GM12891 (cell line): ENCODE data around the gene OR6C65. TPM values are rescaled to one million over a fixed set of nuclear protein-coding genes. Genes with fewer than 3 reads are reported as not detected.
"Not testable (repeated sequence)": the region's sequence is repeated elsewhere in the genome, so short reads cannot be mapped to it uniquely, and the experiment has no call there.

Source experiments
- DNase-seq: peaks from one replicate; pipeline ENCODE4 v3.0.0; 2011; ENCODE audit warnings: low spot score; ENCODE audit not compliant: insufficient read length
- FAIRE-seq: peaks from 2 replicates; lab custom pipeline; 2011; peaks lifted over from hg19 to GRCh38; lab: Jason Lieb, UNC
- PAX5 ChIP-seq: IDR thresholded peaks from 2 replicates; pipeline ENCODE4 v1.6.1; 2011; ENCODE audit warnings: low read length, moderate library complexity, mild to moderate bottlenecking; ENCODE audit not compliant: insufficient read depth, severe bottlenecking
- POLR2A ChIP-seq: IDR thresholded peaks from 2 replicates; pipeline ENCODE4 v1.6.1; 2011; ENCODE audit warnings: low read depth, low read length, control low read depth
- POLR2AphosphoS5 ChIP-seq: IDR thresholded peaks from 2 replicates; pipeline ENCODE4 v1.6.1; 2011; ENCODE audit warnings: low read depth, low read length, control low read depth
- POU2F2 ChIP-seq: IDR thresholded peaks from 2 replicates; pipeline ENCODE4 v1.6.1; 2011; ENCODE audit warnings: low read depth, mild to moderate bottlenecking, control low read depth, low read length, moderate library complexity
- SPI1 ChIP-seq: IDR thresholded peaks from 2 replicates; pipeline ENCODE4 v1.6.1; 2011; ENCODE audit warnings: low read depth, low read length, control low read depth
- TAF1 ChIP-seq: IDR thresholded peaks from 2 replicates; pipeline ENCODE4 v1.6.1; 2011; ENCODE audit warnings: low read depth, low read length, control low read depth
- polyA plus RNA-seq: library from polyadenylated mRNA; unstranded; fragments of >200 nt; gene quantifications from one replicate; pipeline ENCODE4 v1.2.1, GENCODE V29; 2012; ENCODE audit warnings: low read depth, missing spikeins, inconsistent platforms; ENCODE audit not compliant: missing spikeins

OR6C65 gene
- polyA plus RNA-seq = not detected

DNA sequence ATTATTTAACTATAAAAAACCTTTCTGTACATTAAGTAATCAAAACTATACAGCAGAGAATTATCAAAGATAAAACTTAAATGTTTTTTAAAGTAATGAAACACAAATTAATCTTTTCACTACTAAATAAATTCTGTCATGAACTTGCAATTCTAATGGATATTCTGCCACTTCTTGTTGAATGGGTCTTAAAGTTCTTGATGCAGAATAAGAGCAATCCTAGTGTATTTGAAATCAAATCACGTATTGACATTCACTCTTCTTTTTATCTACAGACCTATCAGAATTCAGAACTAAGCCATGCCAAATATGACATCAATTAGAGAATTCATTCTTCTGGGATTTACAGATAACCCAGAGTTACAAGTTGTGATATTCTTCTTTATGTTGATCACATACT lies at the start of gene OR6C65:
Gene OR6C65 (plus strand): TSS at position 301 of the 400 bp plus-strand sequence. CDS start 0 bp downstream, at position 301.
- FAIRE-seq (no peak), DNase-seq (no peak)
- no peak for TF ChIP-seq POLR2A
- TF ChIP-seq TAF1 = no peak
- TF ChIP-seq POLR2AphosphoS5 = no peak
- no peak for TF ChIP-seq SPI1
- TF ChIP-seq PAX5 = no peak
- TF ChIP-seq POU2F2 = no peak

DNA sequence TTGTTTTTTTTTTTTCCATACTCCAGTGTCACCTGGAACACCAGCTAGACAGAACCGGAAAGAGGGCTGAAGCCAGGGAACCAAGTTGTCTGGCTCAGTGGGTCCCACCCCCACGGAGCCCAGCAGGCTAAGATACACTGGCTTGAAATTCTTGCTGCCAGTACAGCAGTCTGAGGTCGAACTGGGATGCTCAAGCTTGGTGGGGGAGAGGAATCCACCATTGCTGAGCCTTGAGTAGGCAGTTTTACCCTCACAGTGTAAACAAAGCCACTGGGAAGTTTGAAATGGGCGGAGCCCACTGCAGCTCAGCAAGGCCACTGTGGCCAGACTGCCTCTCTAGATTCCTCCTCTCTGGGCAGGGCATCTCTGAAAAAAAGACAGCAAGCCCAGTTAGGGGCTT lies 45.0 kb upstream of the OR6C65 start:
- DNase-seq, FAIRE-seq: not testable (repeated sequence)

DNA sequence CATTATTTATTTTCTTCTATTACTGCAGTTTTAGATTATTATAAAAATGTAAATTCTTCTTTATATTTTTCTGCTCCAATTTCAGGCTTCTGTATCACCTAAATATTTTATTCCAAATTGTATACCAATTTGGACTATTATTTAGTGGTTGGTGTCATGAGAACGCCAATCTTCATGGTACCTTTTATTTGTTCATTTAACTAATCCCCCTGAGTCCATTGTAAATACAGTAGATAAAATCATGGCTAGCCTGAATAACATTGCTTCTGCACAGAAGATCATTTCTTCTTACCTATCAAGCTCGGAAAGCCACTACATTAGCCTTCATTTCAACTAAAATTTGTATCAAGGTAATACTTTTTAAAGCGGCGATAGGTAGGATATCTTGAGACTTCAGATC lies 37.7 kb upstream of the OR6C65 start, which contains the start of gene OR6C75:
Gene OR6C75 (plus strand): TSS at position 301 of the 400 bp plus-strand sequence. CDS start 2,136 bp downstream, outside the sequence.
- FAIRE-seq (no peak), DNase-seq (no peak)
- TF ChIP-seq PAX5 = no peak
- TF ChIP-seq SPI1 = no peak
- no peak for TF ChIP-seq TAF1
- TF ChIP-seq POLR2AphosphoS5 = no peak
- TF ChIP-seq POLR2A = no peak
- no peak for TF ChIP-seq POU2F2

DNA sequence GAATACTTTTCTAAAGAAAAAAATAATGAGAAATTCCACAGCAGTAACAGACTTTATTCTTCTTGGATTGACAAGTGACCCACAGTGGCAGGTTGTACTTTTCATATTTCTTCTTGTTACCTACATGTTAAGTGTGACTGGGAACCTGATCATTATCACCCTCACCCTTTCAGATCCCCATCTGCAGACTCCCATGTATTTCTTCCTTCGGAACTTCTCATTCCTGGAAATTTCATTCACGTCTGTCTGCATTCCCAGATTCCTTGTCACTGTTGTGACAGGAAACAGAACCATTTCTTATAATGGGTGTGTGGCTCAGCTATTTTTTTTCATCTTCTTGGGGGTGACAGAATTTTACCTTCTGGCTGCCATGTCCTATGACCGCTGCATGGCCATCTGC lies 35.2 kb upstream of the OR6C65 start:
- DNase-seq = no peak
- TF ChIP-seq TAF1 (no peak), SPI1 (no peak), POLR2A (no peak), POU2F2 (no peak), POLR2AphosphoS5 (no peak), PAX5 (no peak)
- FAIRE-seq = no peak

- FAIRE-seq (no peak), DNase-seq (no peak)
- TF ChIP-seq SPI1 (no peak), POU2F2 (no peak), TAF1 (no peak), POLR2A (no peak), PAX5 (no peak), POLR2AphosphoS5 (no peak)
Observed at GRCh38 chr12:55372521-55372920, 27.8 kb upstream of the OR6C65 start.

- DNase-seq (no peak), FAIRE-seq (no peak)
- no peak for TF ChIP-seq POU2F2
- TF ChIP-seq POLR2AphosphoS5 = no peak
- TF ChIP-seq PAX5 = no peak
- TF ChIP-seq POLR2A = no peak
- TF ChIP-seq SPI1 = no peak
- TF ChIP-seq TAF1 = no peak
Observed at GRCh38 chr12:55385891-55386290, 14.4 kb upstream of the OR6C65 start.

DNA sequence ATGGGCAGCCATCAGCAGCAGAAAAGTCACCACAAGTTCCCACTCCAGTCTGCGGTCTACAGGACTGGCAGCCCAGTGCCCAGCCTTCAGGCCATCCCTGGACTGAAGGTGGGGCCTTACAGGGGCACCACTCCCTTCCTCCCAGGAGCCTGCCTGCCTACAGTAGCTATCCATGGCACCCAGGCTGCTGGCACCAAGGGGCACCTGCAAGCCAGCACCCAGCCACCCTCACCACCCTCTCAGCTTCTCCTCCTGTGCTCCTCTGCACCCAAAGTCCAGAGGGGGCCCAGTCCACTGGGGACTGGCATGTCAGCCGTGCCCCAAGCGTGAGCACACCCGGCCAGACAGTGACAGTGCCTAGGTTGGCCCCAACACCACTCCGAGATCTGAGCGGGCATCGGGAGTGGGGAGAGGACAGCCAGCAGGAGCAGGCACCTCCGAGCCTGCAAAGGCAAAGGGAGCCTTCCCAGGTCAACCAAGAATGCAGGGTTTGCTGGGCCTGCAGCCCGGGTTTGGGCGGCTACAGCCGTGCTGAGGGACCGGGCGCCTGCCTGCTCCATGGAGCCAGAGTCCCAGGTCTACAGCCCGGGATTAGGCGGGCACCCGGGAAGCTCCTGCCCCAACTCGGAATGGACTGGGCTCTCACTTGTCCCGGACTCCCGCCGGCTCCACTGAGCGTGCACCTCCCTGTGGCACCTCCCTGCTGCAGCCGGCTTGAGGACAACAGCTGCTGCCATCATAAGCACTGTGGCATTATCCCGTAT lies 8.1 kb upstream of the OR6C65 start:
- no peak for DNase-seq
- no peak for FAIRE-seq
- TF ChIP-seq SPI1 = no peak
- no peak for TF ChIP-seq POLR2AphosphoS5
- TF ChIP-seq POU2F2 = no peak
- no peak for TF ChIP-seq TAF1
- no peak for TF ChIP-seq POLR2A
- TF ChIP-seq PAX5 = no peak

DNA sequence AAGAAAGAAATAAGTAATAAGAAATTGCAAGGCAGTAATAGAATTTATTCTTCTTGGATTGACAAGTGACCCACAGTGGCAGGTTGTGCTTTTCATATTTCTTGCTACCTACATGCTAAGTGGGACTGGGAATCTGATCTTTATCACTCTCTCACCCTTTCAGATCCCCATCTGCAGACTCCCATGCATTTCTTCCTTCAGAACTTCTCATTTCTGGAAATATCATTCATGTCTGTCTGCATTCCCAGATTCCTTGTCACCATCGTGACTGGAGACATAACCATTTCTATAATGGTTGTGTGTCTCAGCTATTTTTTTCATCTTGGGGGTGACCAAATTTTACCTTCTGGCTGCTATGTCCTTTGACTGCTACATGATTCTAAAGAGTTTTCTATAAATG lies 4.0 kb upstream of the OR6C65 start:
- no peak for TF ChIP-seq POU2F2
- TF ChIP-seq SPI1 = no peak
- no peak for TF ChIP-seq PAX5
- TF ChIP-seq POLR2AphosphoS5 = no peak
- no peak for TF ChIP-seq TAF1
- no peak for TF ChIP-seq POLR2A
- no peak for FAIRE-seq
- DNase-seq = no peak

DNA sequence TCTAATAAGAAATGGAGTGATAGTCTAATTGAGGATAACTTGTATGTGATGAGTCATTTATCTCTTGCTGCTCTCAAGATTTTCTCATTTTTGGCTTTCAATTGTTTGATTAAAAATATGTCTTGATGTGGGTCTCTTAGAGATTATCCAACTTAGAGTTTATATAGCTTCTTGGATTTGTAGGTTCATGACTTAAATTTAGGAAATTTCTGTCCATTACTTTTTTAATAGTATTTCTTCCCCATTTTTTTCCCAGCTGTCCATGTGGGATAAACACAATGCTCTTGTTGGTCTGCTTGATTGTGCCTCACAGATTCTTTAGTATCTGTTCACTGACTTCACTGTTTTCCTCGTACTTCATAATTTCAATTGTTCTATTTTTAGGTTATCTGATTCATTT lies 7.5 kb downstream of the OR6C65 start:
- TF ChIP-seq SPI1 = no peak
- DNase-seq = no peak
- no peak for FAIRE-seq

DNA sequence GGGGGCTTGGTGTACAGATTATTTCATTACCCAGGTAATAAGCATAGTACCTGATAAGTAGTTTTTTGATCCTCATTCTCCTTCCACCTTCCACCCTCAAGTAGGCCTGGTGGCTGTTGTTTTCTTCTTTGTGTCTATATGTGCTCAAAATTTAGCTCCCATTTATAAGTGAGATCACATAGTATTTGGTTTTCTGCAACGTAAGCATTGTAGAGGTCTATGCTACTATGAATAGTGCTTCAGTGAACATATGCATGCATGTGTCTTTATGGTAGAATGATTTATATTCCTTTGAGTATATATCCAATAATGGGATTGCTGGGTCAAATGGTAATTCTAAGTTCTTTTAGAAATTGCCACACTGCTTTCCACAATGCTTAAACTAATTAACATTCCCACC lies 8.8 kb downstream of the OR6C65 start:
- not testable (repeated sequence) for DNase-seq, FAIRE-seq

GRCh38 chr12:55412138-55412537 lies 11.8 kb downstream of the OR6C65 start:
- FAIRE-seq, DNase-seq: not testable (repeated sequence)

DNA sequence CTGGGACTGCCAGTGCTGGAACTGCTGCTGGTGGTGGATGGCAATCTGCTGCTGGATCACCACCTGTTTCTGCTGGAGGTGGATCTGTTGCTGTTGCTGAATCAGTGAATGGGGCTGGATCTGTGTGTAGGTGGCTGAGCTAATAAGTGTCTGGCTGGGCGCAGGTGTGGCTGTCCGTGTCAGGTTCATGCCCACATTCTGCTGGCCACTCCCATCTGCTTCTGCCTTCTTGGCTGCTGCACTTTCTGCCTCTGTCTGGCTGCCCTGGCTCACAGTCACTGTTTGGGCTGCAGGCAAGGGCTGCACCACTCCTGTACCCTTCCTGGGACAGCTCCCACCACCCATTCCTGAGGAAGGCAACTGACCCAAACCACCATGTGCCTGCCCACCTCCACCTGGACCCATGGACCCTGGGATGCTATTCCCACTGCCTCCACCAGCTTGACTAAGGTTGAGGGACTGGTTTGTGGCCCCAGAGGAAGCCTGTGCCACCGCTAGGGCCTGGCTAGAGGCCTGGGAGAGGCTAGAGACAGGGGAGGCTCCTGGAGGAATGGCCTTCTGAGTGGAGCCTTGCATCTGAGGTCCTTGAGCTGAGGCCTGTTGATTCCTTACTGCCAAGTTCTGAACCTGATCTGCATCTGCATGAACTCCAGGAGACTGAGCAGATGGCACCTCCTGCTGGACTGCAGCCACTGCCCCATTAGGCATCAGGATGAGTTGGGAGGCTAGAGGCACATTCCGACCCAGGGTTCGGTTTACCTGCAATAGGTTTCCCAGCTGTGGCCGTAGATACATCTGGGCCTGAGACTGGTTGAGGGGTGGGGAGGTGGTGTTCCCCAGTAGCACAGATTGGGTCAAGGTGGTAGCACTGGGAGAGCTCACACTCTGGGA lies 13.4 kb downstream of the OR6C65 start:
- FAIRE-seq, DNase-seq: not testable (repeated sequence)

- not testable (repeated sequence) for DNase-seq
- FAIRE-seq = peak; percentile 35
Observed at GRCh38 chr12:55414396-55414823, 14.1 kb downstream of the OR6C65 start.

- not testable (repeated sequence) for DNase-seq, FAIRE-seq
Observed at GRCh38 chr12:55414889-55415288, 14.6 kb downstream of the OR6C65 start.
